Measurements from ENCODE around the gene MCAM.

Gene MCAM

GRCh38 chr11:119330237-119330636 is 13.3 kb upstream of the MCAM start:
- no peak for DNase-seq (ENCODE audit: low read depth, low spot score)

- DNase-seq (ENCODE audit: low read depth, low spot score), result no peak
Observed at GRCh38 chr11:119329320-119329719, 12.4 kb upstream of the MCAM start.

- DNase-seq (ENCODE audit: low read depth, low spot score), result no peak
Observed at GRCh38 chr11:119324189-119324588, 7.3 kb upstream of the MCAM start.

GRCh38 chr11:119323532-119324033 is 6.7 kb upstream of the MCAM start:
- peak; percentile 58 for DNase-seq (ENCODE audit: low read depth, low spot score)

- DNase-seq (ENCODE audit: low read depth, low spot score), result no peak
Observed at GRCh38 chr11:119322921-119323531, 6.1 kb upstream of the MCAM start.

GRCh38 chr11:119322360-119322739 is 5.4 kb upstream of the MCAM start:
- no peak for DNase-seq (ENCODE audit: low read depth, low spot score)

GRCh38 chr11:119320776-119321524 is 4.0 kb upstream of the MCAM start:
- no peak for DNase-seq (ENCODE audit: low read depth, low spot score)

GRCh38 chr11:119320240-119320775 is 3.4 kb upstream of the MCAM start:
- no peak for DNase-seq (ENCODE audit: low read depth, low spot score)

GRCh38 chr11:119319700-119320239 is 2.8 kb upstream of the MCAM start:
- DNase-seq (ENCODE audit: low read depth, low spot score), result no peak

GRCh38 chr11:119319136-119319699 is 2.3 kb upstream of the MCAM start:
- no peak for DNase-seq (ENCODE audit: low read depth, low spot score)

GRCh38 chr11:119318240-119319135 is 1.6 kb upstream of the MCAM start:
- DNase-seq (ENCODE audit: low read depth, low spot score), result no peak

GRCh38 chr11:119317592-119318239 is 786 bp upstream of the MCAM start:
- DNase-seq (ENCODE audit: low read depth, low spot score), result no peak

- no peak for DNase-seq (ENCODE audit: low read depth, low spot score)
Observed at GRCh38 chr11:119316016-119316728, 758 bp downstream of the MCAM start.

GRCh38 chr11:119315131-119316015 is 1.6 kb downstream of the MCAM start:
- DNase-seq (ENCODE audit: low read depth, low spot score), result no peak

GRCh38 chr11:119314726-119315125 is 2.2 kb downstream of the MCAM start:
- DNase-seq (ENCODE audit: low read depth, low spot score), result no peak

- DNase-seq (ENCODE audit: low read depth, low spot score), result no peak
Observed at GRCh38 chr11:119310682-119311052, 6.3 kb downstream of the MCAM start.

- DNase-seq (ENCODE audit: low read depth, low spot score), result no peak
Observed at GRCh38 chr11:119309953-119310681, 6.8 kb downstream of the MCAM start.

- no peak for DNase-seq (ENCODE audit: low read depth, low spot score)
Observed at GRCh38 chr11:119309411-119309810, 7.5 kb downstream of the MCAM start.

GRCh38 chr11:119307974-119308373 is 9.0 kb downstream of the MCAM start:
- no peak for DNase-seq (ENCODE audit: low read depth, low spot score)
